ENCODE data around the gene RPL3.

The RPL3 gene

DNA sequence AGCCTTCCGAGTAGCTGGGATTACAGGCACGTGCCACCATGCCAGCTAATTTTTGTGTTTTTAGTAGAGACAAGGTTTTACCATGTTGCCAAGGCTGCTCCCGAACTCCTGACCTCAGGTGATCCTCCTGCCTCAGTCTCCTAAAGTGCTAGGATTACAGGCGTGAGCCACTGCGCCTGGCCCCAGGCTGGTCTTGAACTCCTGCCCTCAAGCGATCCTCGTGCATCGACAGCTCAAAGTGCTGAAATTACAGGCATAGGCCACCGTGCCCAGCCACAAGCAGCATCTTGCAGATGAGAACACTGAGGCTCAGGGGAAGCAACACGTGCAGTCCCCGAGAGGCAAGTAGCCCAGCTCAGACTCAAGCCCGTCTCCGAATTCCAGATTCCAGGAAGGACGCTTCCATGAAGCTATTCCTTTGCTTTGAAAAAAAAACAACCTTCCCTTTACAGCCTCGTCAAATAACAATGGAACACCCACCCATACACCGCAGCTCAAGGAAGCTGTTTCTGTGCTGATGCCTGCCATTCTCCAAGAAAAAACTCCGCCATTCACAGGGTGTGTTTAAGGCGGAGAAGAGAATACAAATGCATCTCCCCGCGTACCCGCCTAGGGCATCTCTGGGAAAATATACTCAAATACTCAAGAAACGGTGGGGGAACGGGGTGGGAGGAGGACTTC is 40.1 kb downstream of the RPL3 start:
- no peak for DNase-seq

GRCh38 chr22:39278040-39278439 is 41.4 kb downstream of the RPL3 start:
- no peak for DNase-seq

DNA sequence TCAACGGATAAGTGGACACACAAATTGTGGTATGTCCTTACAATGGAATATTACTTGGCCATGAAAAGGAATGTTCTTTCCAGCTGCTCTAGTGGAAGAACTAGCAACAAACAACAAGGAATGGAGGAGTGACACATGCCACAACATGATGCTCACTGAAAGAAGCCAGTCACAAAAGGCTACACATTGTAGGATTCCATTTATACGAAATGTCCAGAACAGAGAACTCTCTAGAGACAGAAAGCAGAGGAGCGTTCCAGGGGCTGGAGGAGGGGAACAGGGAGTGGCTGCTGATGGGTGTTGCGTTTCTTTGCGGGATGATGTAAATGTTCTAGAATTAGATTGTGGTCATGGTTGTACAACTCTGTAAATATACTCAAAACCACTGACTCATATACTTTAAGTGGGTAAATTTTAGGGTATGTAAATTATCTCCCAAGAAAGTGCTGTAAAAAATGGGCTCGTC is 42.2 kb downstream of the RPL3 start:
- DNase-seq = no peak

- no peak for DNase-seq
Observed at GRCh38 chr22:39276440-39277141, 42.8 kb downstream of the RPL3 start.

DNA sequence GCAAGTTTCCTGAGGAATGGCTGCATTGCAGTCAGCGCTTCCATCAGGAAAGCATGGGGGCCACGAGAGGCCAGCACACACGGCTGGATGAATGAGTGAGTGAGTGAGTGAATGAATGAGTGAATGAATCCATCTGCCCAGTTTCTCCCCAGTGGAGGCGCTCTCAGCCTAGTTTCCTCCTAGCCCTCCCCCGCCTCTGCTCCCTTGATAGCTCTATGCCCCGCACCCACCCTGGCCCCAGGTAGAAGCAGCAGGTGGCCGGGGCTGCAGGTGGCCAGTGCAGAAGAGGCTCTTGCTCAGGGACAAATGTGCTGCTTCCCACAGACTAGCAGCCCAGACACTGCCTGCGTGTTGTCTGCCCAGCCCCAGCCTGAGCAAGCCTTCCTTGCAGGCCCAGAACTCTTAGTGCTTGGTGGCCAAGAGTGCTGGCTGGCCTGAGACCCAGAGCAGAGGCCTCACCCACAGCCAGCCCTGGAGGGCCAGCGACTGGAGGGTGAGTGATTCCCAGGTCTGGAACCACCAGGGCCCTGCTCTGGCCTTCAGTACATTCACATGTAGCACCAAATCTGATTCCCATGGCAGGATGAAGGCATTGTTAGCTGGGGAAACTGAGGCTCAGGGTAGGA is 43.5 kb downstream of the RPL3 start:
- no peak for DNase-seq

DNA sequence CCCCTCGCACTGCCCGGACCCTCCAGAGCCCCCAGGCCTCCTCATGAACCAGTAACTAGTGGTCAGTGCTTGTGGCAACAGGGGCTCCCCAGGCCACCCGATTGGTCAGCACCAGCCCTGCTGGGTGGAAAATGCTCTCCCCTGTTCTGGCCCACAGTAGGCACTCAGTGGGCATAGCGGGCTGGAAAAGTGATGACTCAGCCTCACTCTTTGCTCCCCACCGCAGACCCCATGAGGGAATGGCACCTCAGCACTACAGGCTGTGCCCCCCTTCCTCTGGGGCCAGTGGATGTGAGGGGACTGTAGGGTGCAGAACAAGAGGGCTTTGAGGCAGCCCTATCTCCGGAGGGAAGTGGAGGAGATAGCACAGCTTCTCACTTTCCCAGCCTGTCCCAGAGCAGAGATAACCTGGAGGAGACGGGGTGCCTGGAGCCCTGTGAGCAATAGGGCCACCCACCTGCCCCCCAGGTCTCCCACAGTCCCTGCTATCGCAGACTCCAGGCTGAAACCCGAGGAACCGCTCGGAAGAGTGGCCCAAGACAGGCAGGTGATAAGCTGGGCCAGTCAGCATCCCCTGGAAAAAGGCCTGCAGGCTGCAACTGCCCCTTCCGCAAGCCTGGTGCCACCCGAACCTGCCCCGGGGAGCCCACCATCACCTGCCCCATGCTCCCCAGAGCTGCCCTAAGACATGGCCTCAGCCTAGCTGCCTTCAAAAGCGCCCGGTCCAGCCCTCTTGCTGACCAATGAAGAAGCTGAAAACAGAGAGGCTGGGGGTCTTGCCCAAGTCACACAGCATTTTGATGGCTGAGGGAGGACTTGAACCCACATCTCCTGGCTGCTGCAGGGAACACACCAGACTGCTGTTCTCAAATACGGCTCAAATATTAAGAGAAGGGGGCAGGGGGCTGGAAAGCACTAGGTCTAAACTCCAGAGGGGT is 45.2 kb downstream of the RPL3 start:
- no peak for DNase-seq

- DNase-seq = no peak
Observed at GRCh38 chr22:39270792-39271191, 48.6 kb downstream of the RPL3 start.

DNA sequence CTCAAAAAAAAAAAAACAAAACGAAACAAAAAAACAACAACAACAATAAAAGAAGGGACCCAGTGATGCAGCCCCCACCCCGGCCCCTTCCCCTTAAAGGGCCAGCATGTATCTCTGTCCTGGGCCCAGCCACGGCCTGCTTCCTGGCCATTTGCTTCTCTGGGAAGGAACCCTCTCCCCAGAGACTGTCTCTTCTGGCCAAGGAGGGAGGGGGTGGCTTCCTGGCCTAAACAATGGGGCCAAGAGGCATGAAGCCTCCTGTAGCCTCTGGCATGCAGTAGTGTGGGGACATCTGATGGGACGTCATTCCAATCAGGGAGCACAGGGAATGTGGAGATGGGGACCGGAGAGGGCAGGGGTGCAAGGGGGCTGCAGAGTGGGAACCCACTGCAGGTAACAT is 49.1 kb downstream of the RPL3 start:
- DNase-seq = no peak

DNA sequence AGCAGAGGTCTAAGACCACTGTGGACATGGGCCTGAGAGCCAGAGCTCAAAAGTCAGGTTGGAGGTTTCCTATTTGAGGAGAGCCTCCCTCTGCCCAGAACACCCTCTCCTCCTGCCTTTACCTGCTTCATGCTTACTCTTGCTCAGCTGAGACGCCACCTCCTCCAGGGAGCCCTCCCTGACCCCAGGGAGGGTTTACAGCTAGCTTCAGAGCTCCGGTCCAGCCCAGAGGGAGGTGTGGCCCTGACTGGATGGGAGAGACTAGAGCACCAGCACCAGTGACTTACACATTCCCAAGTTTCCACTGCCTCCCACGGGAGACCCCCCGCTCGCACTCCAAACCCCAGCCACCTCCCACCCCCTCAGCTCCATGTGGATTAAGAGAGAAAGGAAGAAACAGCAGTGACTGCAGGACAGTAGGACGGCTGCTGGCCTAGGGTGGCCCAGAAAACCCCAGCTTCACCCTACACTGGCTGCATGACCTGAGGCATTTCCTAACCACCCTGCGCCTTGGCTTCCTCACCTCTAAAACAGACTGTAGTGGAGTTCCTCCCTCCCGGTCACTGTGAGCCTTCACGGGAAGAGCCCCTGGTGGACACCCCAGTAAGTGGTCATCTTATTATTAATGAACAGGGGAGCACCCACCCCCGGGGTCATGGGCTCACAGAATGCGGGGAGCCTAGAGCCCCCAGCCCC is 50.2 kb downstream of the RPL3 start:
- DNase-seq = no peak

DNA sequence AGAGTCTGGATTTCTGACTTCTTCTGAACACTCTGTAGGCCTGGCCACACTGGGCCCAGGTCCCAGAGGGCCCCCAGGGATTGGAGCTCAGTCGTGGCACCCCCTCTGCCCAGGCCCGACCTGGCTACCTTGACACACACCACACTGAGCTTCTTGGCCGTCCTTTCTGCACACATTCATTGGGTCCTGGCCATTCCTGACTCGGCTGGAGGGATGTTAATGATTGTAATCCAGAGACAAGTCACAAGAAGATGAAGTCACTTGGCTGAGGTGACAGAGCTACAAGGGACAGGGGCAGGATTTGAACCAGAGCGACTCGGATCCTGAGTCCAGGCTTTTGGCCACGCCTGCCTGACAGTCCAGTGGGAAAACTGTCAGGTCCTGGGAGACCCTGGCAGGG is 50.8 kb downstream of the RPL3 start:
- no peak for DNase-seq

GRCh38 chr22:39267974-39268373 is 51.4 kb downstream of the RPL3 start:
- DNase-seq = no peak

DNA sequence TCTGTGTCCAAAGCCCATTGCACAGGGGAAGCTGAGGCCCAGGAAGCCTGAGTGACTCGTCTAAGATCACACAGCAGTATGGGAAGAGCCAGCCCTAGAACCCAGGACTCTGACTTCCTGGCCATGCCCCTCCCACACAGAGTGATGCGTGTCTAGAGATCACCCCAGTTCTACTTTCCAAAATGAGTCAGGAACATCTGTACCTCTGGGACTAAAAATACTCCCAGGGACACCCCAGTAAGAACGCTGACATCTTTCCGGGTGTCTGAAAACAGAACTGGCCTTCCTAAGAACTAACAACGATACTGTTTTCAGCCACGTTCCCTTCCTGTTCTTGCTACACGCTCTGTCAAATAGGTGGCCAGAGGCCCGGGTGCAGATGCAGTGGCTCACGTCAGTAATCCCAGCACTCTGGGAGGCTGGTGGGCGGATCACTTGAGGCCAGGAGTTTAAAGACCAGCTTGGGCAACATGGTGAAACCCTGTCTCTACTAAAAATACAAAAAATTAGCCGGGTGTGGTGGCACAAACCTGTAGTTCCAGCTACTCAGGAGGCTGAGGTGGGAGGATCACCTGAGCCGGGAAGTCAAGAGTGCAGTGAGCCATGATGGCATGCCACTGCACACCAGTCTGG is 52.9 kb downstream of the RPL3 start:
- DNase-seq = no peak

GRCh38 chr22:39265143-39265886 is 54.1 kb downstream of the RPL3 start:
- no peak for DNase-seq

- DNase-seq = no peak
Observed at GRCh38 chr22:39264349-39265038, 54.9 kb downstream of the RPL3 start.

DNA sequence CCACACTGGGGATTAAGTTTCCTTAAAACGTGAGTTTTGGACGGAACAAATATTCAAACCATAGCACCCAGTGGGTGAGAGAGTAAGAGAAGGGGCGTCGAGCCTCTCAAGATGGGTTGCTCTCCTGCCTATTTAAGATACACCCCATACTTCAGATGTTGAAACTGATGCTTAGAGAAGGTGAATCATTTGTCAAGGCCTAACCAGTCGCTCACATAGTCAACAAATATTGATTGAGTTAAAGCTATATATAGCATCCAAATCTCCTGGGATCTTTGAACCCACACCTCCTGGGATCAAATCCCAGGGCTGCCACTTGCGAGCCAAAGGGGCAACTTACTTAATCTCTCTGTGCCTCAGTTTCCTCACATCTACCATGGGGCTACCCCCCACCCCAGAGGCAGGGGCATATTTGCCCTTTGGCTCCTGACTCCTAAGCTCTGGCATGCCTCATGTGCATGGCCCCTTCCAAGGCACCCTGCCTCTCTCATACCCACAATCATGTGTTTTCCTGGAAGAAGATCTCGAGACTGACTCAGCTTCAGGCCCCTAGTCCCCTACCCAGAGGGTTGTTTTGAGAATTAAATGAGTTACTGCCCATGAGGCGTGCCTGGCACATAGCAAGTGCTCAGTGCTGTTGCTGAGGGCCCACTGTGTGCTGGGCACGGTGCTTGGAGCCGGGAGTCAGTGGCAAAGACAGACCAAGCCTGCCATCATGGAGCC is 55.6 kb downstream of the RPL3 start:
- DNase-seq = no peak
